ENCODE data around the gene MTCL1.

The MTCL1 gene

GRCh38 chr18:8822643-8823042 is 117.3 kb downstream of the MTCL1 start:
- DNase-seq (ENCODE audit: insufficient read length, low spot score) (no peak), FAIRE-seq (no peak)
- TF ChIP-seq, protein P1, sequence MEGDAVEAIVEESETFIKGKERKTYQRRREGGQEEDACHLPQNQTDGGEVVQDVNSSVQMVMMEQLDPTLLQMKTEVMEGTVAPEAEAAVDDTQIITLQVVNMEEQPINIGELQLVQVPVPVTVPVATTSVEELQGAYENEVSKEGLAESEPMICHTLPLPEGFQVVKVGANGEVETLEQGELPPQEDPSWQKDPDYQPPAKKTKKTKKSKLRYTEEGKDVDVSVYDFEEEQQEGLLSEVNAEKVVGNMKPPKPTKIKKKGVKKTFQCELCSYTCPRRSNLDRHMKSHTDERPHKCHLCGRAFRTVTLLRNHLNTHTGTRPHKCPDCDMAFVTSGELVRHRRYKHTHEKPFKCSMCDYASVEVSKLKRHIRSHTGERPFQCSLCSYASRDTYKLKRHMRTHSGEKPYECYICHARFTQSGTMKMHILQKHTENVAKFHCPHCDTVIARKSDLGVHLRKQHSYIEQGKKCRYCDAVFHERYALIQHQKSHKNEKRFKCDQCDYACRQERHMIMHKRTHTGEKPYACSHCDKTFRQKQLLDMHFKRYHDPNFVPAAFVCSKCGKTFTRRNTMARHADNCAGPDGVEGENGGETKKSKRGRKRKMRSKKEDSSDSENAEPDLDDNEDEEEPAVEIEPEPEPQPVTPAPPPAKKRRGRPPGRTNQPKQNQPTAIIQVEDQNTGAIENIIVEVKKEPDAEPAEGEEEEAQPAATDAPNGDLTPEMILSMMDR (IDR thresholded peaks at IDR 0.05; ENCODE audit: insufficient read depth, missing control alignments), result no peak

DNA sequence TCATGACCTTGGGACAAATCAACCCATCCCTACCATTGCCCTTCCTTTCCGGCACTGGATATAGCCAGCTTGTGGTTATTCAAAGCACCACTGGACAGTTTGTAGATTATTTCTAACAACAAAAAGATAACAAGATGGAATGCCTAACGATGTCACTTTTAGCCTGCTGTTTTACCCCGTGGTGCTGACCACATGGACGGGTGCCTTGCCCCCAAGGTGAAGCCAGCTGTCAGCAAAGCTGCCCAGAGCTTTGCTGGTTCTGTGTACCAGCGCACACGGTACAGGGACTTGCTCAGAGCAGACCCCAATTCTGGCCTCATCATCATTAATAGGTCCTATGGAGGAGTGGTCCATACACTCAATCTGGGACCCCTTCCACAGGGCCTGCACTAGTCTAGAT is 118.2 kb downstream of the MTCL1 start:
- no peak for FAIRE-seq

DNA sequence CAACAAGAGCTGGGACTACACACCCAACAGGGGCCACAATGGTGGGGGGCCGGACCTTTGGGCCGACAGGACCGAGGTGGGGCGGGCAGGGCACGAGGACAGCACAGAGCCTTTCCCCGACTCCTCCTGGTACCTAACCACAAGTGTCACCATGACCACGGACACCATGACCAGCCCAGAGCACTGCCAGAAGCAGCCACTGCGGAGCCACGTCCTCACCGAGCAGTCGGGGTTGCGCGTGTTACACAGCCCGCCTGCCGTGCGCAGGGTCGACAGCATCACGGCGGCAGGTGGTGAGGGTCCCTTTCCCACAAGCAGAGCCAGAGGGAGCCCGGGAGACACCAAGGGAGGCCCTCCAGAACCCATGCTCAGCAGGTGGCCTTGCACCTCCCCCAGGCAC is 119.5 kb downstream of the MTCL1 start:
- FAIRE-seq (no peak), DNase-seq (ENCODE audit: insufficient read length, low spot score) (no peak)
- TF ChIP-seq, protein P1 (IDR thresholded peaks at IDR 0.05; ENCODE audit: insufficient read depth, missing control alignments), result no peak

More for the DNA sequence above, 118.2 kb downstream of the MTCL1 start:
- DNase-seq (ENCODE audit: insufficient read length, low spot score), result no peak
- TF ChIP-seq, protein P1 (IDR thresholded peaks at IDR 0.05; ENCODE audit: insufficient read depth, missing control alignments), result no peak

- TF ChIP-seq, protein P1 (IDR thresholded peaks at IDR 0.05; ENCODE audit: insufficient read depth, missing control alignments), result no peak
- no peak for FAIRE-seq
- DNase-seq (ENCODE audit: insufficient read length, low spot score), result no peak
Measured at GRCh38 chr18:8825273-8825672, 119.9 kb downstream of the MTCL1 start.

DNA sequence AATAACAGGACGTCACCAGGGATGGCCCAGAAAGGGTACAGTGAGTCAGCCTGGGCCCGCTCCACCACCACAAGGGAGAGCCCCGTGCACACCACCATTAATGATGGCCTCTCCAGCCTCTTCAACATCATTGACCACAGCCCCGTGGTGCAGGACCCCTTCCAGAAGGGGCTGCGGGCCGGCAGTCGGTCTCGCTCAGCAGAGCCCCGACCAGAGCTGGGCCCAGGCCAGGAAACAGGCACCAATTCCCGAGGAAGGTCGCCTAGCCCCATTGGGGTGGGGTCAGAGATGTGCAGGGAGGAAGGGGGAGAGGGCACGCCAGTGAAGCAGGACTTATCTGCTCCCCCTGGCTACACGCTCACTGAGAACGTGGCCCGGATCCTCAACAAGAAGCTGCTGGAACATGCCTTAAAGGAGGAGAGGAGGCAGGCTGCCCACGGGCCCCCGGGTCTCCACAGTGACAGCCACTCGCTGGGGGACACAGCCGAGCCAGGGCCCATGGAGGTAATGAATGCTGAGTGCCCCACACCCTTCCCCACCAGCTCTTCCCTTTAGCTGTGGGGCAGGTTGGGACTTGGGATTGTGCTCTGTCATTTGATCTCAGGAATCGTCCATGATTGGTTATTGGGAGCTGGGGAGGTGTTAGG is 120.5 kb downstream of the MTCL1 start:
- DNase-seq (ENCODE audit: insufficient read length, low spot score), result no peak
- no peak for FAIRE-seq
- TF ChIP-seq, protein P1 (IDR thresholded peaks at IDR 0.05; ENCODE audit: insufficient read depth, missing control alignments), result no peak

DNA sequence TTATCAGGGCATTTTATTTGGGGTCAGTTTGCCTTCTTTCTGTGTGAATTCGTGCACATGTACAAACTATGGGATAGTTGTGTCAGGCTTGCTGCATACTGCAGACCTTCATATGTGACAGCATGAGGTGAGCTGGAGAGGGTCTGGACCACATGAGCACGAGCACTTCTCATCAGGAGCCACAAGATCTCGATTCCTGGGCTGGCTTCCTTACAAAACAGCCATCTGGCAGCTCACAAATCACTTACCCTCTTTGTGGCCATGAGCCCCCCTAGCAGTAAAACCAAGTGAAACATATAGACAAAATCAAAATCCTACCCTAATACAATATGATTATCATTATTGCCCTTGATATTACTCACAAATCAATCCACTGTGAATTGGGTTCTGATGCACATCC is 121.2 kb downstream of the MTCL1 start:
- no peak for FAIRE-seq
- no peak for DNase-seq (ENCODE audit: insufficient read length, low spot score)
- TF ChIP-seq, protein P1 (IDR thresholded peaks at IDR 0.05; ENCODE audit: insufficient read depth, missing control alignments), result no peak

- FAIRE-seq (no peak), DNase-seq (ENCODE audit: insufficient read length, low spot score) (no peak)
- TF ChIP-seq, protein P1 (IDR thresholded peaks at IDR 0.05; ENCODE audit: insufficient read depth, missing control alignments), result no peak
Measured at GRCh38 chr18:8826971-8827370, 121.6 kb downstream of the MTCL1 start.
